Activated naive CD8-positive, alpha-beta T cell treated with anti-CD3 and anti-CD28 coated beads, Interleukin-2, amount 10 ng/mL, durations not matched to agents 7 days and 5 days (primary cell): ENCODE measurements around the gene EPN2. TPM values are rescaled to one million over a fixed set of nuclear protein-coding genes. Genes with fewer than 3 reads are reported as not detected.
A peak's percentile ranks its signal among the peaks of the same experiment; 100 is the strongest.

Experiments
- ATAC-seq: fragments of 150-1000 bp; cut with Tn5 transposase; one replicate; pipeline ENCODE4 v1.10.0; 2021; ENCODE audit warnings: low read depth, moderate library complexity
- POLR2A ChIA-PET: fragments of 350-600 bp; sonication (Branson Sonifier 250); formaldehyde crosslinking; loops from one replicate; lab custom pipeline; 2021; ENCODE audit warnings: antibody characterized with exemption; lab: Charles Lee
- DNase-seq: peaks from one replicate; pipeline ENCODE4 v3.0.0; 2021
- H3K27ac Mint-ChIP-seq: one replicate; pipeline ENCODE4 v1.8.0; 2022; ENCODE audit warnings: mild to moderate bottlenecking, mixed read lengths
- H3K27me3 Mint-ChIP-seq: one replicate; pipeline ENCODE4 v1.8.0; 2022; ENCODE audit warnings: mild to moderate bottlenecking, moderate library complexity, mixed read lengths
- H3K36me3 Mint-ChIP-seq: one replicate; pipeline ENCODE4 v1.8.0; 2021; ENCODE audit warnings: mild to moderate bottlenecking, mixed read lengths
- H3K4me1 Mint-ChIP-seq: one replicate; pipeline ENCODE4 v1.8.0; 2021; ENCODE audit warnings: mixed read lengths
- H3K4me3 Mint-ChIP-seq: one replicate; pipeline ENCODE4 v1.8.0; 2022; ENCODE audit warnings: mild to moderate bottlenecking, moderate library complexity, mixed read lengths
- H3K9me3 Mint-ChIP-seq: one replicate; pipeline ENCODE4 v1.8.0; 2021; ENCODE audit warnings: mixed read lengths
- total RNA-seq, 2 experiments: library from RNA; stranded (reverse); gene quantifications; one replicate each; pipeline ENCODE4 v1.2.3, GENCODE V29; 2021

EPN2 gene
- total RNA-seq, 2 experiments from 2014 or later = 7.1 to 7.5 TPM

- ATAC-seq (no peak), DNase-seq (no peak)
- H3K36me3 Mint-ChIP-seq = no peaks in the 10 kb centered on the region
- no peaks in the 10 kb centered on the region for H3K9me3 Mint-ChIP-seq
- no peak overlapping the region for H3K4me3 Mint-ChIP-seq
- POLR2A ChIA-PET = no interaction called here
- peaks cover 1% of the 10 kb centered on the region for H3K4me1 Mint-ChIP-seq
- H3K27ac Mint-ChIP-seq = no peak overlapping the region
- H3K27me3 Mint-ChIP-seq = peaks cover 7% of the 10 kb centered on the region
Observed at GRCh38 chr17:19357351-19357750, 120.2 kb downstream of the EPN2 start.

GRCh38 chr17:19357761-19358160, 120.6 kb downstream of the EPN2 start:
- POLR2A ChIA-PET = no interaction called here
- DNase-seq (no peak), ATAC-seq (no peak)
- no peaks in the 10 kb centered on the region for H3K9me3 Mint-ChIP-seq
- no peak overlapping the region for H3K27ac Mint-ChIP-seq
- H3K36me3 Mint-ChIP-seq = no peaks in the 10 kb centered on the region
- H3K4me1 Mint-ChIP-seq = peaks cover 1% of the 10 kb centered on the region
- peaks cover 7% of the 10 kb centered on the region for H3K27me3 Mint-ChIP-seq
- H3K4me3 Mint-ChIP-seq = no peak overlapping the region

- Mint-ChIP-seq H3K4me1 (peaks cover 3% of the 10 kb centered on the region), H3K9me3 (no peaks in the 10 kb centered on the region), H3K4me3 (no peak overlapping the region), H3K27ac (no peak overlapping the region), H3K36me3 (no peaks in the 10 kb centered on the region), H3K27me3 (peaks cover 12% of the 10 kb centered on the region)
- POLR2A ChIA-PET = no interaction called here
- no peak for ATAC-seq
- DNase-seq = no peak
Observed at GRCh38 chr17:19359151-19359550, 122.0 kb downstream of the EPN2 start.

DNA sequence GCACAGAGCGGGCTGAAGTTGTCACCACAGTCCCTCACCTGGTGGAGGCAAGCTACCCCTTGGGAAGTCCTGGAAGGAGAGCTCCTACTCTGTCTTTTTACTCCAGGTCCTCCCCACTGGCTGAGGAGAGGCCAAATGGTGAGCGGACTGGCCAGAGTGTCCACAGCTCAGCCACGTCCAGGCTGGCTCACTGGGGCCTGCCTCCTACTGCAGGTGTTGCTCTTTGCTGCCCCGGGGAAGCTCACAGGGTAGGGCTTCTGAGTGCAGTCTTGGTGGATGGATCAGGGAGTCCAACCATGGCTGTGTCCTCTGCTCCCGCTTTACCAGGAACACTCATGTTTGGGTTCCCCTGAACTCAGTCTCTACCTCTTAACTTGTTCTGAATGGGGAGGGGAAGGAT, 122.7 kb downstream of the EPN2 start:
- Mint-ChIP-seq H3K9me3 (no peaks in the 10 kb centered on the region), H3K4me1 (peaks cover 3% of the 10 kb centered on the region), H3K4me3 (no peak overlapping the region), H3K27me3 (peaks cover 14% of the 10 kb centered on the region), H3K27ac (no peak overlapping the region), H3K36me3 (no peaks in the 10 kb centered on the region)
- ATAC-seq = no peak
- POLR2A ChIA-PET = no interaction called here
- DNase-seq = no peak

- Mint-ChIP-seq H3K4me3 (no peak overlapping the region), H3K27me3 (peaks cover 14% of the 10 kb centered on the region), H3K9me3 (no peaks in the 10 kb centered on the region), H3K4me1 (peaks cover 3% of the 10 kb centered on the region), H3K36me3 (no peaks in the 10 kb centered on the region), H3K27ac (no peak overlapping the region)
- POLR2A ChIA-PET = no interaction called here
- DNase-seq (no peak), ATAC-seq (no peak)
Observed at GRCh38 chr17:19360772-19361171, 123.6 kb downstream of the EPN2 start.

- H3K4me1 Mint-ChIP-seq = peaks cover 3% of the 10 kb centered on the region
- ATAC-seq (no peak), DNase-seq (no peak)
- H3K4me3 Mint-ChIP-seq = peak overlapping the region; percentile 13
- no peaks in the 10 kb centered on the region for H3K36me3 Mint-ChIP-seq
- H3K27me3 Mint-ChIP-seq = peaks cover 19% of the 10 kb centered on the region
- POLR2A ChIA-PET = no interaction called here
- no peaks in the 10 kb centered on the region for H3K9me3 Mint-ChIP-seq
- no peak overlapping the region for H3K27ac Mint-ChIP-seq
Observed at GRCh38 chr17:19361326-19361725, 124.2 kb downstream of the EPN2 start.

GRCh38 chr17:19361944-19362276, 124.7 kb downstream of the EPN2 start:
- POLR2A ChIA-PET = interaction anchor here (2.2 kb wide), 1 partner anchor 16 kb away, joined by 13 read pairs; the partner anchor contains the start of gene MAPK7
- Mint-ChIP-seq H3K4me1 (peaks cover 3% of the 10 kb centered on the region), H3K4me3 (peak overlapping the region; percentile 66), H3K27ac (no peak overlapping the region), H3K27me3 (peaks cover 19% of the 10 kb centered on the region), H3K9me3 (no peaks in the 10 kb centered on the region), H3K36me3 (no peaks in the 10 kb centered on the region)
- DNase-seq (no peak), ATAC-seq (no peak)

DNA sequence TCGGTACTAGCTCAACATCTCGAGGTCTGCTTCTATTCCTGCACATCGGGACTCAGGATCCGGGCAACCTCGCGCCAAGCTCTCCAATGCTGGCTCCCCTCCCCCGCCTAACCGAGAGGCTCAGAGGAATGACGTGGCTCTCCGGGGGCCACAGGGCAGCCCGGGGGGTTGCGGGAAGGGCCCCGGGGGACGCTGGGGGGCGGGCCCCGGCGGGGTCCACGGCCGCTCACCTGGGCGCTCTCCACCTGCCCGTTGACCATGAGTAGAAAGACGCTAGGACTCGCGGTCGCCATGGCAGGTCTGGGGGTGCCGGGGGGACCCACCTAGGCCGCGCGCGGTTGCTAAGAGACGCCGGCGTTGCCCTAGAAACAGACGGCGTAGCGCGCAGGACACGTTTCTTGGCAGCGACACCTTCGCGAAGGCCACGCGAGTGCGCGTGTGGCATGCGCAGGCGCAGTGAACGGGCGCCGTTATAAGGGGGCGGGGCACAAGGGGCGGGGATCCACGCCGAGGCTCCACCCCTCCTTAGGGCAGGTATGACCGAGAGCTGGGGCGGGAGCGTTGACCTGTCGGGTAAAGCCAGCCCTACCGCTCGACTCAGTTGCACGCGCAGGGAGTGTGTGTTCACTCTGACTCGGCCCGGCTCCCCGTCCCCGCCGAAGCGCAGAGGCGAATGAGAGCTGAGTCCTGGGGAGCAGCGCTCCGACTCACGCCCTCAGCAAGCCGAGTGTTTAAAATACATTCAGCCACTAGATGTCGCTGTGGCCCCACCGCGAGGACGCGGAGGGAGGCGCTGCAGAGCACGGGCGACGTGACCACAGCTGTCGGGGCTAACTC, 125.3 kb downstream of the EPN2 start, which contains the start of gene B9D1:
TSS of gene B9D1 (minus strand) at position 447 of the 837 bp plus-strand sequence. CDS start at position 293, 154 bp downstream.
- H3K9me3 Mint-ChIP-seq = no peaks in the 10 kb centered on the region
- peak within 1 kb of the TSS; percentile 86 for H3K4me3 Mint-ChIP-seq
- H3K4me1 Mint-ChIP-seq = peaks cover 3% of the 10 kb centered on the region
- peak within 1 kb of the TSS; percentile 63 for H3K27ac Mint-ChIP-seq
- peaks cover 19% of the 10 kb centered on the region for H3K27me3 Mint-ChIP-seq
- POLR2A ChIA-PET = interaction anchor here (1.1 to 2.2 kb wide), 4 partner anchors 15 to 104 kb away, joined by 3 to 13 read pairs (median 4); partner anchors contain the start of gene MAPK7
- DNase-seq (peak; percentile 93), ATAC-seq (peak; percentile 87)
- no peaks in the 10 kb centered on the region for H3K36me3 Mint-ChIP-seq

GRCh38 chr17:19363114-19363438, 125.9 kb downstream of the EPN2 start:
- no peaks in the 10 kb centered on the region for H3K36me3 Mint-ChIP-seq
- H3K4me3 Mint-ChIP-seq = peak overlapping the region; percentile 86
- ATAC-seq (no peak), DNase-seq (no peak)
- H3K4me1 Mint-ChIP-seq = peaks cover 3% of the 10 kb centered on the region
- POLR2A ChIA-PET = interaction anchor here (1.1 to 2.2 kb wide), 4 partner anchors 15 to 104 kb away, joined by 3 to 13 read pairs (median 4); partner anchors contain the start of gene MAPK7
- no peaks in the 10 kb centered on the region for H3K9me3 Mint-ChIP-seq
- H3K27me3 Mint-ChIP-seq = peaks cover 19% of the 10 kb centered on the region
- H3K27ac Mint-ChIP-seq = no peak overlapping the region

- no peak overlapping the region for H3K4me3 Mint-ChIP-seq
- peaks cover 19% of the 10 kb centered on the region for H3K27me3 Mint-ChIP-seq
- peaks cover 3% of the 10 kb centered on the region for H3K4me1 Mint-ChIP-seq
- no peak overlapping the region for H3K27ac Mint-ChIP-seq
- H3K9me3 Mint-ChIP-seq = no peaks in the 10 kb centered on the region
- ATAC-seq = no peak
- DNase-seq = no peak
- POLR2A ChIA-PET = interaction anchor here (1.1 to 2.2 kb wide), 4 partner anchors 14 to 103 kb away, joined by 3 to 13 read pairs (median 4); partner anchors contain the start of gene MAPK7
- no peaks in the 10 kb centered on the region for H3K36me3 Mint-ChIP-seq
Observed at GRCh38 chr17:19363460-19364035, 126.4 kb downstream of the EPN2 start.

- Mint-ChIP-seq H3K4me3 (no peak overlapping the region), H3K27ac (no peak overlapping the region), H3K36me3 (no peaks in the 10 kb centered on the region), H3K4me1 (peaks cover 14% of the 10 kb centered on the region), H3K9me3 (no peaks in the 10 kb centered on the region), H3K27me3 (peaks cover 23% of the 10 kb centered on the region)
- no peak for ATAC-seq
- POLR2A ChIA-PET = interaction anchor here (1.6 kb wide), 1 partner anchor 13 kb away, joined by 11 read pairs; the partner anchor contains the start of gene MAPK7
- no peak for DNase-seq
Observed at GRCh38 chr17:19364699-19365498, 127.7 kb downstream of the EPN2 start.

- H3K4me1 Mint-ChIP-seq = peaks cover 19% of the 10 kb centered on the region
- H3K36me3 Mint-ChIP-seq = no peaks in the 10 kb centered on the region
- peaks cover 22% of the 10 kb centered on the region for H3K27me3 Mint-ChIP-seq
- DNase-seq (no peak), ATAC-seq (no peak)
- no peak overlapping the region for H3K27ac Mint-ChIP-seq
- no peak overlapping the region for H3K4me3 Mint-ChIP-seq
- POLR2A ChIA-PET = interaction anchor here (1.6 kb wide), 1 partner anchor 13 kb away, joined by 11 read pairs; the partner anchor contains the start of gene MAPK7
- H3K9me3 Mint-ChIP-seq = no peaks in the 10 kb centered on the region
Observed at GRCh38 chr17:19365499-19365817, 128.3 kb downstream of the EPN2 start.
